ENCODE measurements around the gene MAML1. TPM values are rescaled to one million over a fixed set of nuclear protein-coding genes. Genes with fewer than 3 reads are reported as not detected.

Gene MAML1
- total RNA-seq: 9.9 TPM

GRCh38 chr5:179732412-179732917, at the start of gene MAML1:
Gene MAML1 (plus strand): TSS chr5:179732822. CDS start chr5:179733113, 291 bp downstream.

GRCh38 chr5:179698935-179699615, 33.5 kb upstream of the MAML1 start, which contains the start of gene CANX:
Gene CANX (plus strand): TSS chr5:179698967. CDS start chr5:179705682, 6,715 bp downstream.

GRCh38 chr5:179793468-179794139, 61.0 kb downstream of the MAML1 start, which contains the start of gene LTC4S:
Gene LTC4S (plus strand): TSS chr5:179793986. CDS start chr5:179794081, 95 bp downstream.

GRCh38 chr5:179806250-179807048, 73.8 kb downstream of the MAML1 start, which contains the start of gene MGAT4B:
Gene MGAT4B (minus strand): TSS chr5:179806866. CDS start chr5:179806583, 283 bp downstream.

GRCh38 chr5:179820483-179821297, 88.1 kb downstream of the MAML1 start, which contains the start of gene SQSTM1:
Gene SQSTM1 (plus strand): TSS chr5:179820905. CDS start chr5:179820937, 32 bp downstream.

Small RNA genes within 50 kb of the gene (small RNA-seq; reads per million reads assigned to genes)
- not detected for gene MIR1229

Other genes starting within 250 kb of the MAML1 start
- gene RUFY1, start 182.3 kb upstream of the MAML1 start, total RNA-seq: 31.1 TPM
- gene HNRNPH1, start 109.2 kb upstream of the MAML1 start, total RNA-seq: 668 TPM
- 0.46 TPM for gene CBY3, start 51.8 kb upstream of the MAML1 start, total RNA-seq
- 474 TPM for gene CANX, start 33.9 kb upstream of the MAML1 start, total RNA-seq
- gene LTC4S, start 61.2 kb downstream of the MAML1 start, total RNA-seq: 2.1 TPM
- gene MGAT4B, start 74.0 kb downstream of the MAML1 start, total RNA-seq: 89.7 TPM
- 63.9 TPM for gene SQSTM1, start 88.1 kb downstream of the MAML1 start, total RNA-seq
- 29.3 TPM for gene MRNIP, start 126.0 kb downstream of the MAML1 start, total RNA-seq
- 52.6 TPM for gene TBC1D9B, start 175.1 kb downstream of the MAML1 start, total RNA-seq

All from diencephalon (tissue), 1 donor.